Measurements from ENCODE around the gene CCNG1. TPM values are rescaled to one million over a fixed set of nuclear protein-coding genes. Genes with fewer than 3 reads are reported as not detected.
A peak's percentile ranks its signal among the peaks of the same experiment; 100 is the strongest.

Gene CCNG1
- total RNA-seq, 2 experiments from 2014 or later: 114 to 116 TPM

- DNase-seq (no peak), ATAC-seq (ENCODE audit: poor library complexity) (no peak)
- intact Hi-C loops (cut with DNase I, micrococcal nuclease): no loop called here
- no peaks in the 10 kb centered on the region for H3K9me3 Mint-ChIP-seq
- Histone ChIP-seq H3K4me1 (ENCODE audit: insufficient read depth, low read length) (peaks cover 14% of the 10 kb centered on the region), H3K4me3 (ENCODE audit: low read length) (no peak overlapping the region), H3K36me3 (ENCODE audit: insufficient read depth, low read length) (peaks cover 38% of the 10 kb centered on the region), H3K27ac (ENCODE audit: low read depth in 1 of 2, low read length in 2 of 2) (no peak overlapping the region), H3K9me3 (ENCODE audit: control insufficient read depth in 1 of 2, insufficient read depth in 1 of 2, low read length in 2 of 2) (no peaks in the 10 kb centered on the region), H3K27me3 (ENCODE audit: control insufficient read depth in 1 of 2, insufficient read depth in 2 of 2, low read length in 2 of 2) (no peaks in the 10 kb centered on the region)
- no peak for TF ChIP-seq CTCF (IDR thresholded peaks at IDR 0.05)
- POLR2A ChIA-PET: interaction anchor here (0.8 kb wide), 1 partner anchor 47 kb away, joined by 3 read pairs; no protein-coding TSS in a partner anchor
- CTCF ChIA-PET: interaction anchor here (1.7 kb wide), 1 partner anchor 16 kb away, joined by 6 read pairs; no protein-coding TSS in a partner anchor
- H3K4me1 Mint-ChIP-seq (ENCODE audit: low read depth): peaks cover 47% of the 10 kb centered on the region
- H3K4me3 Mint-ChIP-seq: no peak overlapping the region
- H3K27me3 Mint-ChIP-seq: no peaks in the 10 kb centered on the region
- H3K27ac Mint-ChIP-seq: peak overlapping the region; percentile 58
- peaks cover 64% of the 10 kb centered on the region for H3K36me3 Mint-ChIP-seq (ENCODE audit: low read depth)
Measured at GRCh38 chr5:163456029-163456589, 18.7 kb downstream of the CCNG1 start.

DNA sequence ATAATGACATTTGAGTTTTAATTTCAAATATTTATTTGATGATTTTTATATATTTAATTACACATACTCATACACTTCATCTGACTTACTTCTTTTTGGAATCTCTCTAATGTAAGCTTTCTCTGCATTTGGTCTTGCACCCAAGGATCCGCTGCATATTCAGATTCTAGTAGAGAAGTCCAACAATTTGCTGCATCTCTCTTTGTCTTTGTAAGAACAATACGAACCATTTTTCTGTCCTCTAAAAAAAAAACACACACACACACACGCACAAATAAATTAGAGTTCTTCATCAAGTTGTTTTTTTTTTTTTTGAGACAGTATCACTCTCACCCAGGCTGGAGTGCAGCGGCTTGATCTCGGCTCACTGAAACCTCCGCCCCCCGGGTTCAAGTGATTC is 19.4 kb downstream of the CCNG1 start:
- TF ChIP-seq CTCF (IDR thresholded peaks at IDR 0.05): no peak
- Mint-ChIP-seq H3K9me3 (no peaks in the 10 kb centered on the region), H3K4me1 (ENCODE audit: low read depth) (peaks cover 54% of the 10 kb centered on the region), H3K27ac (no peak overlapping the region), H3K27me3 (no peaks in the 10 kb centered on the region), H3K36me3 (ENCODE audit: low read depth) (peaks cover 62% of the 10 kb centered on the region), H3K4me3 (peak overlapping the region; percentile 50)
- Histone ChIP-seq H3K27ac (ENCODE audit: low read depth in 1 of 2, low read length in 2 of 2) (no peak overlapping the region), H3K27me3 (ENCODE audit: control insufficient read depth in 1 of 2, insufficient read depth in 2 of 2, low read length in 2 of 2) (no peaks in the 10 kb centered on the region), H3K36me3 (ENCODE audit: insufficient read depth, low read length) (peaks cover 35% of the 10 kb centered on the region), H3K4me3 (ENCODE audit: low read length) (no peak overlapping the region), H3K9me3 (ENCODE audit: control insufficient read depth in 1 of 2, insufficient read depth in 1 of 2, low read length in 2 of 2) (no peaks in the 10 kb centered on the region), H3K4me1 (ENCODE audit: insufficient read depth, low read length) (peaks cover 16% of the 10 kb centered on the region)
- POLR2A ChIA-PET: no interaction called here
- CTCF ChIA-PET: interaction anchor here (1.7 kb wide), 1 partner anchor 17 kb away, joined by 6 read pairs; no protein-coding TSS in a partner anchor
- intact Hi-C loops (cut with DNase I, micrococcal nuclease): no loop called here
- no peak for DNase-seq
- ATAC-seq (ENCODE audit: poor library complexity): no peak

- Histone ChIP-seq H3K4me1 (ENCODE audit: insufficient read depth, low read length) (peaks cover 23% of the 10 kb centered on the region), H3K9me3 (ENCODE audit: control insufficient read depth in 1 of 2, insufficient read depth in 1 of 2, low read length in 2 of 2) (no peaks in the 10 kb centered on the region), H3K27ac (ENCODE audit: low read depth in 1 of 2, low read length in 2 of 2) (peak overlapping the region in 1 of 2 donors; percentile 97), H3K4me3 (ENCODE audit: low read length) (peak overlapping the region; percentile 74), H3K36me3 (ENCODE audit: insufficient read depth, low read length) (peaks cover 16% of the 10 kb centered on the region), H3K27me3 (ENCODE audit: control insufficient read depth in 1 of 2, insufficient read depth in 2 of 2, low read length in 2 of 2) (no peaks in the 10 kb centered on the region)
- ATAC-seq (ENCODE audit: poor library complexity) (no peak), DNase-seq (peak in 1 of 14 experiments; percentile 15)
- TF ChIP-seq CTCF (IDR thresholded peaks at IDR 0.05): no peak
- POLR2A ChIA-PET: interaction anchor here (1.5 to 6.1 kb wide), 7 partner anchors 10 to 50 kb away, joined by 5 to 343 read pairs (median 16); partner anchors contain the start of genes CCNG1 and MAT2B
- intact Hi-C loops (cut with DNase I, micrococcal nuclease): loop anchor here in 1 of 2 experiments (2.0 kb wide), 1 partner anchor 16 kb away; no protein-coding TSS in a partner anchor
- H3K27me3 Mint-ChIP-seq: no peaks in the 10 kb centered on the region
- H3K36me3 Mint-ChIP-seq (ENCODE audit: low read depth): peaks cover 49% of the 10 kb centered on the region
- H3K9me3 Mint-ChIP-seq: no peaks in the 10 kb centered on the region
- peaks cover 61% of the 10 kb centered on the region for H3K4me1 Mint-ChIP-seq (ENCODE audit: low read depth)
- CTCF ChIA-PET: interaction anchor here (0.5 to 2.9 kb wide), 12 partner anchors 10 to 51 kb away, joined by 3 to 17 read pairs (median 6); partner anchors contain the start of genes CCNG1 and MAT2B
- peak overlapping the region; percentile 99 for H3K27ac Mint-ChIP-seq
- peak overlapping the region; percentile 95 for H3K4me3 Mint-ChIP-seq
Measured at GRCh38 chr5:163458778-163459385, 21.5 kb downstream of the CCNG1 start.
